KOPT-K1 (cell line): Measurements from ENCODE around the gene SLC46A1.

Experiments
- H3K27ac ChIP-seq: fragments of 200-600 bp; sonication (generic); 2 replicates; pipeline ENCODE4 v1.5.1; 2016; ENCODE audit warnings: antibody characterized with exemption, mild to moderate bottlenecking, low read depth, low read length; ENCODE audit not compliant: poor library complexity, severe bottlenecking
- H3K36me3 ChIP-seq: fragments of 200-600 bp; sonication (generic); 2 replicates; pipeline ENCODE4 v1.5.1; 2017; ENCODE audit warnings: antibody characterized with exemption, mild to moderate bottlenecking, low read length, moderate library complexity; ENCODE audit not compliant: insufficient read depth
- H3K9me3 ChIP-seq: fragments of 200-600 bp; sonication (generic); 2 replicates; pipeline ENCODE4 v1.5.1; 2017; ENCODE audit warnings: antibody characterized with exemption, low read length, mild to moderate bottlenecking; ENCODE audit not compliant: insufficient read depth, poor library complexity, severe bottlenecking

Gene SLC46A1

DNA sequence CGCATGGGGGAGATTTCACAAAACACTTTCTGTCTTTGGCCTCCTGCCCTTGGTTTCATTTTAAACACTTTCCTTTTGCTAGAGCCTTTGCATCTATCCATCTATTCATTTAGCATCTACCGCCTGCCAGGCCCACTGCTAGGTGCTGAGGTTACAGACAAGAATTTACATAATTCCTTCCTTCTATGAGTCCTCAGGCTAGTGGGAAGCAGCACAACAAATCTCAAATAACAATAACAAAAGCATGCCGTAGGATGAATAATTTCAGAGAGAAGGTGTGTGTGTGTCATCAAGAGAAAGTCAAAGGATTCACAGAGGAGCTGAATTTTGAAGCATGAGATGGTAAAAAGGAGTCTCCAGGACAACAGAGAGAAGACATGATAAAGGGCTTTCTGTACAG, 6.1 kb upstream of the SLC46A1 start:
- no peaks in the 10 kb centered on the region for H3K36me3 ChIP-seq
- H3K27ac ChIP-seq, result no peak overlapping the region
- H3K9me3 ChIP-seq, result no peaks in the 10 kb centered on the region

DNA sequence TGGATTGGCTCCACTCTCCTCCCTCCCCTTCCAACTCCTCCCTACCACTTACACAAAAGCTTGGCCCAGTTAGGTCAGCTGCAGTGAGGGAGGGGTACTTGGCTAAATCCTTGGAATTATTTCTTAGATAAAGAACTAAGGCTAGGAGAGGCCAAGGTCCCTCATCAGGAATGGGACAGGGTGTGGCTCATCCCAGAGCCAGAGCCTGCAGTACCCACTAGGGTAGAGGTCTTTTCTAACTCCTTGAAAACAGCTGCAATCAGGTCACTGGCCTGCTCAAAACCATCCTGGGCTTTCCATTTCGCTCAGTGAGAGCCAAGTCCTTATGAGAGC, 1.9 kb upstream of the SLC46A1 start:
- Histone ChIP-seq H3K9me3 (no peaks in the 10 kb centered on the region), H3K27ac (no peak overlapping the region), H3K36me3 (no peaks in the 10 kb centered on the region)

DNA sequence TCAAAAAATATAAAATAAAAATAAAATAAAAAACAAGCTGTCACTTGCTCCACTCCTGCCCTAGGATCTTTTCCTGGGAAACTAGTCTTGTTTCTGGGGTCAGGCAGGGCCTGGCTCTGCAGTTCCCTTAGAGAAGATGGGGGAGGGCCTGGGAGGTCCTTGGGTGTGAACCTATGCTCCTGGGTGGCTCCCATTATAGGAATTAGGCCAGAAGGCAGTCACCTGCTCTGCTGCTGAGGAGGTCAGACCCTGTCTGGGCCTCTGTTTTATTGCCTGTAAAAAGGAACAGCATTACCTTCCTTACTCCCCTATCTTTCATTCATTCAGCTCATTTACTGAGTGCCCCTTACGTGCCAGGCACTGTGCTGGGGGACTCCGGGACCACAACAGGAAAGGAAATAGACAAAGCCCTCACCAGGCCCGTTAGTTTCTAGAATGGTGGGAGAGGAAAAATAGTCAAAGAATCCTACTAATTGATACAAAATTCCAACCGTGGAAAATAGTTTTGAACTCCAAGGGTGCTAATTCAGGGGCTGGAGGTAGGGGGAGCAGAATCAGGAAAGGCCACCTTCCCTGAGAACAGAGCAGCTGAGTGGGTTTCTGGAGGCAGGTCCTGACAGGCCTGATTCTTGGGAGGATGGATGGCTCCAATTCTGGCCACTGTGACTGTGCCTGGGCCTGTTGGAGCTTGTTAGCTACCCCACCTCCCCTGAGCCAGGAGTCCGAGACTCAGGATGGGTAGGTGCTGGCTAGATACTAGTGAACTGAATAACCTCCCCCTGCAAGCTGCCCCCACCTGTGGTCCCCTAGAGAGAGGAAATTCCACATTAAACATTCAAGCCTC, 1.3 kb upstream of the SLC46A1 start:
- Histone ChIP-seq H3K36me3 (no peaks in the 10 kb centered on the region), H3K9me3 (no peaks in the 10 kb centered on the region), H3K27ac (no peak overlapping the region)

DNA sequence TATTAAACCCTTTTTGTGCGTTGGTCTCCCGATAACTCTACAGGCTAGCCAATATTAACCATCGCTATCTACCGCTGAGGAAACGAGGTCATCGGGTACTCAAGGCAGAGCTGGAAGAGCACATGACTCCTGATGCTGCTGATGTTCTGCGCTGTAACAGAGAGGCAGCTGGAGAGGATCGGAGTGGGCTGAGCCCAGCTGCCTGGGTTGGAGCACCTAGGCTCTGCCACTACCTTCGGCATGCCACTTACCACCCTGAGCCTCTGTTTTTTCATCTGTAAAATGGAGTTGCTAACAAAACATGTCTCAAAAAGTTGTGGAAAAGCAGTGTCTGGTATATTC, 432 bp upstream of the SLC46A1 start:
- no peaks in the 10 kb centered on the region for H3K9me3 ChIP-seq
- no peaks in the 10 kb centered on the region for H3K36me3 ChIP-seq
- no peak overlapping the region for H3K27ac ChIP-seq

DNA sequence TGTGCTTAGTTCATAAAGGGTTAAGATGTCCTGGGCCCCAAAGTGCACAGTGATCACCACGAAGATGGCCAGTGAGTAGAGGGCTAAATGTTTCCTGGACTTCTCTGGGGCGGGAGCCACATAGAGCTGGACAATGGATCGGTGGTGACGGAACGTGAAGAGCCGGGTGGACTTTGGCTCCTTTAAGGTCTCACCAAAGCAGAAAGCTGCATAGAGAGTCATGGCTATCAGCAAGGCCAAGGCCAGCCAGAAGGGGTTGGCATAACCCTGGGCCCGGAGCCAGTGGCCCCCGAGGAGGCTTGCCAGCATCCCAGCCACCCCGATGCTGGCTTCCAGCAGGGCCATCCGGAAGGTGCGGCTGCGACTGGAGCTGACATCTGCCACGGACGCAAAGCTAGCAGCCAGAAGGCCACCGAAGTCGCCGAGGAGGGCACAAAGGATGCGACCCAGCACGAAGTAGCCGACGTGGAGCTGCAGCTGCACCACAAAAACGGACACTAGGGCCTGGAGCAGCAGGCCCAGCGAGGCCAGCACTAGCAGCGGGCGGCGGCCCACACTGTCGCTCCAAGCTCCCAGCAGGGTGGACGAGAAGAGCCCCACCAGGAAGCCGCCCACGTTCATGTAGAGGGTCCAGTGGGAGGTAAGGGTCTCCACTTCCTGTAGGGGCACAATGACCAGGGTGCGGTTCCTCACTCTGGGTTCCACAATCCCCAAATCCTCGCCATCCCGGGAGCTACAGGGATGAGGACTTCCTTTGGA, 1.0 kb downstream of the SLC46A1 start:
- no peaks in the 10 kb centered on the region for H3K9me3 ChIP-seq
- H3K27ac ChIP-seq, result no peak overlapping the region
- H3K36me3 ChIP-seq, result no peaks in the 10 kb centered on the region

DNA sequence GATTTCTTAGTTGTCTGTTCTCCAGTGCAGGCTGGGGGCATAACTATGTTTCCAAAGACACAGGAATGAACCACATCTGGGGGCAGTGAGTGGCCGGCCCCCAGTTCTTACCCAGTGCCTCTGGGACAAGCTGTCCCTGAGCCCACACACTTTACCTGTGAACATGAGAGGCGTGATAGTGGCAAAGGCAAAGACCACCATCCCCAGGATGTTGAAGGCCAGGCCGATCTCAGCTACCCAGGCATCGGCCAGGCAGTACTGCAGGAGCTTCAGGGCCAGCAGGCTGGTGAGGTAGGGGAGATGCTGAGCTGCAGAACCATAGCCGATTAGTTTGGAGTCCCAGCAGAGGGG, 1.6 kb downstream of the SLC46A1 start:
- H3K27ac ChIP-seq, result no peak overlapping the region
- H3K36me3 ChIP-seq, result no peaks in the 10 kb centered on the region

DNA sequence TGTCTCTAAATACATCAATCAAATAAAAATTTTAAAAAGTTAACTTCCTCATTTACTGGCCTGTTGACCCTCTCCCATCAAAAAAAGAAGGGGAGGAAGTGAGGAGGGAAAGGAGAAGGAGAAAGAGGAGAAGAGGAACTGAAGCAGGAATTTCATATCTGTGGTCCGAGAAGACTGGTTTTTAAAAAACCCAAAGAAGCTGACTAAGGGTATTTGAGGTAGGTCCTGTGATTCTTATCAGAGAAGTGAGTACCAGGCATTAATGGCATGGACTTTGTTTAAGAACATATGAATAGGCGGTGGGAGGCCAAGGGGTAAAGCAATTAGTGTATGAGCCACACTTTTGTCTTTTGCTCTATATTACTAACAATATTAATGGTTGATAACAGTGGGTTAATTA, 2.0 kb downstream of the SLC46A1 start:
- Histone ChIP-seq H3K36me3 (no peaks in the 10 kb centered on the region), H3K9me3 (no peaks in the 10 kb centered on the region), H3K27ac (no peak overlapping the region)

More for the DNA sequence above, 1.6 kb downstream of the SLC46A1 start:
- H3K9me3 ChIP-seq, result no peaks in the 10 kb centered on the region

DNA sequence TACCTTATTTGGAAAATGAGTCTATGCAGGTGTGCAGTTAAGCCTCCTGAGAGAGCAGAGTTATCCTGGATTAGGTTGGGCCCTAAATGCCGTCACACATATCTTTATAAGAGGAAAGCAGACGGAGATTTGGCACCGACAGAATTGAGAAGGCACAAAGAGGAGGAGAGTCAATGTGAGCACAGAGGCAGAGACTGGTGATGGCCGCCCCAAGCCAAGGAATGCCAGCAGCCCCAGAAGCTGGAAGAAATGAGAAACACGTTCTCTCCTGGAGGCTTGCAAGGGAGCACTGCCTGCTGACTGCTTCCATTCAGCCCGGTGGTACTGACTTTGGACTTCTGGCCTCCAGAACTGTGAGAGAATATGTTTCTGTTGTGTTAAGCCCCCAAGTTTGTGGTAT, 3.2 kb downstream of the SLC46A1 start:
- H3K36me3 ChIP-seq, result no peaks in the 10 kb centered on the region
- no peaks in the 10 kb centered on the region for H3K9me3 ChIP-seq

DNA sequence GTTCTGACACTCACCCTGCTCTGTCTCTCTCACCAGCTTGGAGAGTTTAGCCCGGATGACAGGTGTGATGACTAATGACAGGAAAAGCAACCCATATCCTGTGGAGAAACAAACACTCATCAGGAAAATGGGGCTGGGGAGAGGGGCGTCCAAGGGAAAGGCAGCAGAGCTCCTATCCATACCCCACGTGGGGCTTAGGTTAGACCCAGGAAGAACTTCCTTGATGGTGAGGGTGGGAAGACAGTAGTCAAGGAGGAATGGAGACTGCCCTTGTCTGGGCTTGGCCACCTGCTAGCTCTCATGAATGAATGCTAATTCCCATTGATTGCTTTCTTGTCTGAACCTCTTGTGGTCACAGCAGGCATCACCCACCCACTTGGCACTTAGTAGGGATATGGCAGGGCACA, 3.8 kb downstream of the SLC46A1 start:
- no peaks in the 10 kb centered on the region for H3K9me3 ChIP-seq
- H3K36me3 ChIP-seq, result no peaks in the 10 kb centered on the region; the same call in 1 of the 2 replicates
- no peak overlapping the region for H3K27ac ChIP-seq

More for the DNA sequence above, 3.2 kb downstream of the SLC46A1 start:
- H3K27ac ChIP-seq, result no peak overlapping the region

DNA sequence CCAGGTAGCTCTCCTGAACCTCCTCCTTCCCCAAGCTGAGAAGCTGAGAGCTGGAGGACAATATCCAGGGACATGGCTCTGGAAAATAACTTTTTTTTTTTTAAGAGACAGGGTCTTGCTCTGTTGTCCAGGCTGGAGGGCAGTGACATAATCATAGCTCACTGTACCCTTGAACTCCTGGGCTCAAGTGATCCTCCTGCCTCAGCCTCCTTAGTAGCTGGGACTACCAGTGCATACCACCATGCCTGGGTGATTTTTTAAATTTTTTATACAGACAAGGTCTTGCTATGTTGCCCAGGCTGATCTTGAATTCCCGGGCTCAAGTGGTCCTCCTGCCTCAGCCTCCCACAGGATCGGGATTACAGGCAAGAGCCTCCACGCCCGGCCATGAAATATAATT, 6.2 kb downstream of the SLC46A1 start:
- H3K36me3 ChIP-seq, result no peaks in the 10 kb centered on the region; the same call in 1 of the 2 replicates
- no peaks in the 10 kb centered on the region for H3K9me3 ChIP-seq
- H3K27ac ChIP-seq, result no peak overlapping the region

DNA sequence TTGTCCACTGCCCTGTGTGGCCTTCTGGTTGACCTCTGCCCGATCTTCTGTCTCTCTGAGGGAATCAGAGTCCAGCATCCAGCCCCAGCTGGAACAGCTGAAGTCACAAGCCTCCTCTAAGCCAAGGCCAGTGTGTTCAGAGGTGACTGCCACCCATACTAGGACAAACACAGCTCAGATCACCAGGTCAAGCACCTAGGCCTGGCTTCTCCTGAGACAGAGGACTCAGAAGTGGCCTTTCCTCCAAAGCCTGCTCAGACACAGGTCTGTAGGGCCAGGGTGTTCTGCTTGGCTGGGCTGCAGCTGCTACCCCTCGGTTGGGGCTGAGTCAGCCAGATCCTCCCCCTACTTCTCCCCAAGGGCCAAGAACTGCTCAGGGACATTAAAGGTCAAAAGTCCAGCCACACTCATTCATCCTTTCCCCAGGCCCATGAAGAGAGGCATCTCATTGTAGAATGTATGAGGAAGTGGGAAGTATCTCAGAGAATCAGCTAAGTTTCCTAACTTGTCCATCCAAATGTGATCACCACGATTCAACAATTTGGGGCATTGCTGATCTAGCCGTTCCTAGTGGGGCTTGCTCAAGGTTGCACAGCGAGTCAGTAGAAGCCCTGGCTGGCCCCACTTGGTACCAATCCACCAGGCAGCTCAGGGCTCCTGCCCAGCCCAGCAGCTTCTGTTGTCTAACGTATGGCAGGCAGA, 7.6 kb downstream of the SLC46A1 start:
- no peaks in the 10 kb centered on the region for H3K9me3 ChIP-seq
- no peak overlapping the region for H3K27ac ChIP-seq
- H3K36me3 ChIP-seq, result peaks cover 11% of the 10 kb centered on the region; the same call in 1 of the 2 replicates

DNA sequence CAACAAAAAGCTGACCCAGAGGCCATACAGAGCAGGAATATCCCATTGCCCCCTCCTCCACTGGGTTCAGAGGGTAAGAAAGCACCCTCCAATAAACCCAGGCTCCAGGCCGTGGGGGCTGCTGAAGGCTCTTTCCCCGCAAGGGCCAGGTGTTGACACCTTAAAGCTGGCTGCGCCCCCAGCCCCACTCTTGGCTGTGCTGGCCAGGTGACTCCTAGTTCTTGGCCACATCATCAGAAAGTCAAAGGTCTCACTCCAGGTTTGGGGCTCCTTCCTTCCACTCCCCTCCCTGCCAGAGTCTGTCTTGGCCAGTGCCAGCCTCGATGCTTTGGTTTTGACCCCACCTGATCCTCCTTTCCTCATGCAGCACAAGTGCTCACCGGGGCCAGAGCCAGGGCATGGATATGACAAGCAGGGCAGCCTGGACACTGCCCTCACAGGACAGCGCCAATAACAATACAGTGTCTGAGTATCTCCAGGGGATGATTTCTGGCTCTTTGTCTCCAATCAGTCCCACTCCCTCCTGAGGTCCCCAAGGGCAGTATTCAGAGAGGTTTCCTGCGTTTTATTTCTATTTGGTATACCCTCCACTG, 8.2 kb downstream of the SLC46A1 start:
- no peaks in the 10 kb centered on the region for H3K9me3 ChIP-seq
- H3K36me3 ChIP-seq, result peaks cover 11% of the 10 kb centered on the region; the same call in 1 of the 2 replicates
- no peak overlapping the region for H3K27ac ChIP-seq

DNA sequence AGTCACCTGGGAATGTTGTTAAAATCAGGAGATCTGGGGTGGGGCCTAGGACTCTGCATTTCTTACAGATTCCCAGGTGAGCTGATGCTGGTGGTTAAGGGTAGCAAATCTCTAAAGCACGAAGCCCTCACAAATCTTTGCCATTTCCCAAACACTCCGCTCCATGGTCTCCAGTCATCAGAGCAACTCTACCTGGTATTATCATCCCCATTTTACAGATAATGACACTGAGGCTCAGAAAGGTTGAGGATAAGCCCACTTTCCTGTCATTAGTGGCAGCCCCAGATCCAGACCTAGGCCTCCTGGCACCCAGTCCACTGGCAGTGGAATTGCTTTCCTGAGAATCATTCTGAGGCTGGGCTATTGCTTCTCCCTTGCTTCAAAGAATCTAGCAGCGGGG, 8.7 kb downstream of the SLC46A1 start:
- Histone ChIP-seq H3K27ac (no peak overlapping the region), H3K9me3 (no peaks in the 10 kb centered on the region), H3K36me3 (peaks cover 16% of the 10 kb centered on the region; the same call in 1 of the 2 replicates)

DNA sequence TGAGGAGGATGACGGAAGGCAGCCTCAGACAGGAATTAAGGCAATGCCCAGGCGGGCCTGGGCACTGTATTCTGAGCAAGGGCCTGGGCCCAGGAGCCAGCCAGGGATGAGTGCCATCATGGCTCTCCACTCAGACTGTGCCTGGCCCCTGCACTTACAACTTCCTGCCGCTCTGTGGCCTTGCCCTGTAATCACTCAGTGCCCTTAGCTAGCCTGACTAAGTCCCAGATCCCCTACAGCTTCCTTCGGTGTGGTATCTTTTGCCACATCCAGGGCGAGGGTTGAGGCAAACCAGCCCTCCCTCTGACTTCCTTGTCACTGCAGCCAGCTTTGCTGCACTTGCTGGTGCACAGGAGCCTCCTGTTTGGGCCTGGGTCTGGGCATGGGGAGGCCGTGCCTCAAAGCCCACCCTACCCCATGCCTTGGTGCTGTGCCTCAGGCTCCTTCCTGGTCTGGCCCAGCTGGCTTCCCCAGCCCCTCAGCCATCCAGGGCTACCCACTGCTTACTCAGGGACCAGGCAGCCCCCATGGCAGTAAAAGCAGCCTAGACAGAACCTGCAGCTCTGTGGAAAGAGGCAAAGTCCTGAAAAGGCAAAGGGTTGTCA, 9.3 kb downstream of the SLC46A1 start:
- Histone ChIP-seq H3K36me3 (peaks cover 16% of the 10 kb centered on the region; the same call in 1 of the 2 replicates), H3K9me3 (no peaks in the 10 kb centered on the region), H3K27ac (no peak overlapping the region)

DNA sequence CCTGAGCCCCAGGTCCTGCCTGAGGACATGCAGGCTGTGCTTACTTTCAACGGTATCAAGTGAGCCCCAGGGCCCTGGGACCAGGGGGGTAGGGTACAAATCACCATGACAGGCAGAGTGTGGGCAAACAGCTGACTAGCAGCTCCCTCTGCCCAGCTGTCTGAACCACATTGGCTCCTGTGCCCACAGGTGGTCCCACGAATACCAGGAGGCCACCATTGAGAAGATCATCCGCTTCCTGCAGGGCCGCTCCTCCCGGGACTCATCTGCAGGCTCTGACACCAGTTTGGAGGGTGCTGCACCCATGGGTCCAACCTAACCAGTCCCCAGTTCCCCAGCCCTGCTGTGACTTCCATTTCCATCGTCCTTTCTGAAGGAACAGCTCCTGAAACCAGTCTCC, 10.0 kb downstream of the SLC46A1 start:
- no peak overlapping the region for H3K27ac ChIP-seq
- peaks cover 24% of the 10 kb centered on the region; the same call in 1 of the 2 replicates for H3K36me3 ChIP-seq
- no peaks in the 10 kb centered on the region for H3K9me3 ChIP-seq
